ENCODE results near the gene DCX. TPM values are rescaled to one million over a fixed set of nuclear protein-coding genes. Genes with fewer than 3 reads are reported as not detected.

The DCX gene
- polyA plus RNA-seq, 3 donors from 2014 or later: not detected

- no peak for DNase-seq
- peaks cover 0 to 1% (median 0%) of the 10 kb centered on the region in 6 donors for H3K9me3 Mint-ChIP-seq
- H3K36me3 Mint-ChIP-seq: no peaks in the 10 kb centered on the region
- no peaks in the 10 kb centered on the region for H3K4me1 Mint-ChIP-seq
- peaks cover 0 to 5% (median 0%) of the 10 kb centered on the region in 3 donors for H3K27me3 Mint-ChIP-seq (ENCODE audit: low read depth in 3 of 3)
- H3K4me3 Mint-ChIP-seq: no peak overlapping the region
- H3K27ac Mint-ChIP-seq: no peak overlapping the region
Measured at GRCh38 chrX:111322231-111322855, 89.6 kb downstream of the DCX start.

DNA sequence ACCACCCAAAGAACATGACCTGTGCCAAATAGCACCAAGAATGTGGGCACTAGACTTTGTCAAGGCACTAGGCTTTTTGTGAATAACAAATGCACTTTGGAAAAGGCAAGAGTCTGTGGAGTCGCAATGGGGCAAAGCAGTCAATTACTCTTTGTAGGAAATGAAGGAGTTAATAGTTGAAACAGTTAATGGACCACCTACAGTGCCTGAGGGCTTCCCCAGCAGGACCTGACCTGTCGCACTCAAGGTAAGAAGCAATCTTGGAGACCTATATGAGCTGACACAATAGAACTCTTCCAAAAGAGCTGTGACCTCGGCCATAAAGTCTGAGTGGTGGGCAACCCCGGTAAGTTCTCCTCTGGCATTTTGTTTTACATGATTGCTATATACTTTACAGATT, 92.5 kb downstream of the DCX start:
- Mint-ChIP-seq H3K9me3 (peaks cover 0 to 2% (median 0%) of the 10 kb centered on the region in 6 donors), H3K36me3 (no peaks in the 10 kb centered on the region), H3K27me3 (ENCODE audit: low read depth in 3 of 3) (peaks cover 0 to 5% (median 2%) of the 10 kb centered on the region in 3 donors), H3K4me1 (no peaks in the 10 kb centered on the region), H3K27ac (no peak overlapping the region), H3K4me3 (no peak overlapping the region)
- DNase-seq: no peak

GRCh38 chrX:111318901-111319300, 93.1 kb downstream of the DCX start:
- H3K27me3 Mint-ChIP-seq (ENCODE audit: low read depth in 3 of 3): peaks cover 0 to 3% (median 2%) of the 10 kb centered on the region in 3 donors
- no peak overlapping the region for H3K27ac Mint-ChIP-seq
- H3K4me1 Mint-ChIP-seq: no peaks in the 10 kb centered on the region
- no peak overlapping the region for H3K4me3 Mint-ChIP-seq
- peaks cover 0 to 2% (median under 1%) of the 10 kb centered on the region in 6 donors for H3K9me3 Mint-ChIP-seq
- H3K36me3 Mint-ChIP-seq: no peaks in the 10 kb centered on the region
- no peak for DNase-seq

GRCh38 chrX:111309083-111309482, 102.9 kb downstream of the DCX start:
- DNase-seq: no peak
- H3K36me3 Mint-ChIP-seq: no peaks in the 10 kb centered on the region
- no peak overlapping the region for H3K27ac Mint-ChIP-seq
- H3K9me3 Mint-ChIP-seq: peaks cover 0 to 6% (median under 1%) of the 10 kb centered on the region in 6 donors
- no peak overlapping the region for H3K4me3 Mint-ChIP-seq
- H3K4me1 Mint-ChIP-seq: no peaks in the 10 kb centered on the region
- peaks cover 0 to 10% (median 2%) of the 10 kb centered on the region in 3 donors for H3K27me3 Mint-ChIP-seq (ENCODE audit: low read depth in 3 of 3)

DNA sequence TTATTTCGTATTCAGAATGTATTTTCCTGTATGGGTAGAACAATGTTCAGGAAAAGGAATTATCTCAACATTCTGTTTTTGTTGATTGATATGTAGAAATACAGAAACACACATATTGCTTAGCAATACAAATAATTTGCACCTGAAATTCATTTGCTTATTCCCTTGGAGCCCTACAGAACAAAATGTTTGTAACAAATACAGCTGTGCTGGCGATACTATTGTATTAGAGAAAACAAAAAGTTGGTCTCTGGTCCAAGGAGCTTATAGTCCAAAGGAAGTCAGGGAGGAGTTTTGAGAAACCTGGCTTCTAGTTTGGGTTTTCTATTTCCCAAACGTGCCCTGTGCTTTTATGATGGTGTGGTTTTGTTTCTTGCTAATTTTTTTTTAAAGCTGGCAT, 104.0 kb downstream of the DCX start:
- Mint-ChIP-seq H3K27ac (no peak overlapping the region), H3K4me1 (no peaks in the 10 kb centered on the region), H3K27me3 (ENCODE audit: low read depth in 3 of 3) (peaks cover 0 to 10% (median 2%) of the 10 kb centered on the region in 3 donors), H3K4me3 (no peak overlapping the region), H3K9me3 (peaks cover 0 to 4% (median under 1%) of the 10 kb centered on the region in 6 donors), H3K36me3 (no peaks in the 10 kb centered on the region)
- DNase-seq: no peak

GRCh38 chrX:111302284-111302683, 109.7 kb downstream of the DCX start:
- H3K27ac Mint-ChIP-seq: no peak overlapping the region
- no peaks in the 10 kb centered on the region for H3K36me3 Mint-ChIP-seq
- H3K4me3 Mint-ChIP-seq: no peak overlapping the region
- no peaks in the 10 kb centered on the region for H3K4me1 Mint-ChIP-seq
- H3K27me3 Mint-ChIP-seq (ENCODE audit: low read depth in 3 of 3): peaks cover 0 to 6% (median 0%) of the 10 kb centered on the region in 3 donors
- H3K9me3 Mint-ChIP-seq: no peaks in the 10 kb centered on the region
- DNase-seq: no peak

DNA sequence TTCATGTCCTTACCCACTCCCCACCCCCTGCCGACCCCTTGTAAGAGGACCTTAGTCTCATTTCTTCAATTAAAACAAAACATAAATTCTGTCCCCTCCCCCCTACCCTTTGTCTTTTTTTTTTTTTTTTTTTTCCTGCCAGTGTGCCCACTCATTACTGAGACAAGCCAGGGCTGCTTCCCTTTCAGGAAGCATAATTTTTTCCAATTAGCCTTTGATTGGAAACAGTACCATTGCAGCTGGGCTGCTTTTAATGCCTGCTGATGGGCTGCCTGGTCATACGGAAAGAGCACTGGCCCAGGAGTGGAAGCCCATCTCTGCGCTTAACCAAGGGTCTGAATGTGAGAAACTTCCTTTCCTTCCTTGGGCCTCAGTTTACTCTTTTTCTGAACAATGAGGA, 123.2 kb downstream of the DCX start:
- Mint-ChIP-seq H3K36me3 (no peaks in the 10 kb centered on the region), H3K27ac (no peak overlapping the region), H3K9me3 (peaks cover 0 to 2% (median 0%) of the 10 kb centered on the region in 6 donors), H3K4me3 (no peak overlapping the region), H3K27me3 (ENCODE audit: low read depth in 3 of 3) (peaks cover 0 to 3% (median 1%) of the 10 kb centered on the region in 3 donors), H3K4me1 (no peaks in the 10 kb centered on the region)
- no peak for DNase-seq

DNA sequence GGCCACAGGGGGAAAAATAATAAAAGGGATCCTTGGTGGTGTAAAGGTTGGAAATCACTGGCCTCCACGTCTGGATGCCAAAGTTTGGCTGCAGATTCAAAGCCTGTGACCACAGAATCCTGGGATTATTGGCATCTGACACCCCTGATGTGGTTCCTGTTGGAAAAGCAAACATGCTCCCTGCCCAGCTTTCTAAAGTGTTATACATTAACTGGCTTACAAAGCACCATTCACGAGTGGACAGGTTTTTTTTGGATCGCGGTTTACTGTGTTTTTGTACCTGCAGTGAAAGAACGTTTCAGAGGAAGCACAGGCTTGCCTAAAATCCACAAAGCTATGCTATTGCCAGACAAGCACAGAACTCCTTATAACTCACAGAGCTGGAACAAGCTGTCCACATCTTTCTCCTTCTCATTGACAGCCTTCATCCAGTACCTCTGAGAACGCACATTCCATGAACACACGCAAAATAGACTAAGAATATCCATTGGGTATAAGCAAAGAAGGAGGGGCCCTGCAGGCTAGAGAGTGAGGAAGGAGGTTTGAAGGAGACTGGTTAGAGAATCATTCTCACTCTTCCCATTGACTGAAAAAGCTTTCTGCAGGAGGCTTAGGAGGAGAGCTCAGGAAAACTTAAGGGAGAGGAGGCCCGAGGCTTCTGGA, 127.2 kb downstream of the DCX start:
- peaks cover 0 to 2% (median 0%) of the 10 kb centered on the region in 3 donors for H3K27me3 Mint-ChIP-seq (ENCODE audit: low read depth in 3 of 3)
- no peak for DNase-seq
- H3K27ac Mint-ChIP-seq: no peak overlapping the region
- no peaks in the 10 kb centered on the region for H3K36me3 Mint-ChIP-seq
- no peak overlapping the region for H3K4me3 Mint-ChIP-seq
- H3K9me3 Mint-ChIP-seq: peaks cover 0 to 2% (median 0%) of the 10 kb centered on the region in 6 donors
- H3K4me1 Mint-ChIP-seq: no peaks in the 10 kb centered on the region

DNA sequence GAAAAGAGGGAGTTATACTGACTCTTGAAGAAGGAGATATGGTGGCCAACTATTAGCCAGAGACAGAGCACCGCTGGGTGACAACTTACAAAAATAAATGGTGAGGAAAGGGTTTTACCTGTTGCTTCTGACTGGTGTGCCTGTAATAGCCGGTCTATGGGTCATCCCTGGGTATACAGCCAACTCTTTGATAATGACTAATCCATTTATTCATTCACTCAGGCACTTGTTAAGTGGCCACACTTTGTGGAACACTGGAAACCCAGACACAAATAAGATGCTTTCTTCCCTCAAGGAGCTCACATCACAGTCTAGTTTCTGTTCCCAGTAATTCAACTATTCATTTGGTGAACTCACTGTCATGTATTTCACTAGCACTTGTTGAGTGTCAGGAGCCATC, 128.5 kb downstream of the DCX start:
- Mint-ChIP-seq H3K27me3 (ENCODE audit: low read depth in 3 of 3) (peaks cover 0 to 3% (median 1%) of the 10 kb centered on the region in 3 donors), H3K4me1 (no peaks in the 10 kb centered on the region), H3K4me3 (no peak overlapping the region), H3K9me3 (peaks cover 0 to 2% (median 0%) of the 10 kb centered on the region in 6 donors), H3K36me3 (no peaks in the 10 kb centered on the region), H3K27ac (no peak overlapping the region)
- no peak for DNase-seq

DNA sequence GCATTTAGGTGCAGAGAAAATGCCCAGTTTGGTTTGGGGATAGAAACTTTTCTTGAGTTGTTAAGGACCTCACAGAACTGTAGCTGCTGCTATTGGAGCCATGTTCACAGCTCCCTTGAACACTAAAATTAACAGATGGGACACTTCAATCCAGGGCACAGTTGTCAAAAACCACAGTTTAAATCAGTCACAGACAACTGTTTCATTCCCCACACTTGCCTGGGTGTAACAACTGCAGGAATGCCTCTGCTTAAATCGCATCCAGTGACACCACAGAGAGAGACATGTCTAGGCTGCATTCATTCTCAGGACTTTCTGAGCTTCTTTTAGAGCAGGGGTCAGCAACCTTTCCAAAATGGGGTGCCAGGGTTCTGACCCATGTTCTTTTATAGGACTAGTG, 129.0 kb downstream of the DCX start:
- Mint-ChIP-seq H3K4me1 (no peaks in the 10 kb centered on the region), H3K9me3 (peaks cover 0 to 2% (median 0%) of the 10 kb centered on the region in 6 donors), H3K27ac (no peak overlapping the region), H3K4me3 (no peak overlapping the region), H3K36me3 (no peaks in the 10 kb centered on the region), H3K27me3 (ENCODE audit: low read depth in 3 of 3) (peaks cover 0 to 3% (median 1%) of the 10 kb centered on the region in 3 donors)
- DNase-seq: no peak

DNA sequence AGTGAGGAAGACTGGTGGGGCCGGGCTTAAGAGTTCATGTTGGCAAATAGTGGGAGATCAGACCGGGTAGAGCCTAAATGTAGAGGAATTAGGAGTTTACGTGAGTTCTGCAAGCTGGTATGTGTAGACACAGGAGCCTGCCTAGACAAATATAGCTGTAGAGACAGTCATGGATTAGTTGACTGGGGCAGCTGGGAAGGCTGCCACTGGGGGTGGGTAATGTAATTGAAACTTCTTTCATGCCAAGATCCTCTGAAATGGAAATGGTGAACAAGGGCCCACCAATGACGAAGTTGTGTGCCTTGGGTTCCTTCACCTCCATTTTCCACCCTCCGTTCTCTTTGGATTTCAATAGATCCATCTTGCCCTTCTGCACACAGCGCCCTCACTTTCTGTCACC, 129.9 kb downstream of the DCX start:
- Mint-ChIP-seq H3K4me3 (no peak overlapping the region), H3K9me3 (no peaks in the 10 kb centered on the region), H3K4me1 (no peaks in the 10 kb centered on the region), H3K27ac (no peak overlapping the region), H3K36me3 (no peaks in the 10 kb centered on the region), H3K27me3 (ENCODE audit: low read depth in 3 of 3) (peaks cover 0 to 3% (median 1%) of the 10 kb centered on the region in 3 donors)
- DNase-seq: no peak

GRCh38 chrX:111270339-111270738, 141.7 kb downstream of the DCX start, which contains the start of gene CAPN6:
Gene CAPN6, minus strand, starts transcription at chrX:111270483. Its CDS starts 6,547 bp downstream, at chrX:111263936.
- DNase-seq: no peak
- no peaks in the 10 kb centered on the region for H3K4me1 Mint-ChIP-seq
- no peak within 1 kb of the TSS for H3K4me3 Mint-ChIP-seq
- H3K36me3 Mint-ChIP-seq: no peaks in the 10 kb centered on the region
- no peak within 1 kb of the TSS for H3K27ac Mint-ChIP-seq
- H3K9me3 Mint-ChIP-seq: peaks cover 0 to 4% (median 0%) of the 10 kb centered on the region in 6 donors
- H3K27me3 Mint-ChIP-seq (ENCODE audit: low read depth in 3 of 3): peaks cover 1 to 17% (median 4%) of the 10 kb centered on the region in 3 donors

GRCh38 chrX:111268506-111268905, 143.5 kb downstream of the DCX start:
- no peak overlapping the region for H3K27ac Mint-ChIP-seq

DNA sequence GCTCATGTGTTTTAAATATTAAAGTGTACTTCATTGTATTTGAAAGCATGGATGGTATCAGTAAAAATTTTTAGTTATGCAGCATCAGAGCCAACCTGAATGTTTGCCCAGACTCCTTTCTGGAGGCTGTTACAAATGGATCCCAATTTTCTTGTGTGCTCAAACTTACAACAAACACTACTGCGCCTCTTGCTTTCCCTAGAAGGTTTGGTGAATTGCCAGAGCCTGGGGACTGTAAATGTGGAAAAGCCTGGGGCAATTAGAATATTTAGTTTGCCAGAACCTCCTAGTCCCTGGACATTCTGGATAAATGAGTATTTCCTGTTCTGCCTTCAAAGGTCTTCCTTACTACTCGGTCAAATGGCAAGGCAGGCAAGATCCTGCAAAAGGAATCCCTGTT, 146.5 kb downstream of the DCX start:
- Mint-ChIP-seq H3K27ac (no peak overlapping the region), H3K4me1 (no peaks in the 10 kb centered on the region), H3K36me3 (no peaks in the 10 kb centered on the region), H3K4me3 (no peak overlapping the region), H3K27me3 (ENCODE audit: low read depth in 3 of 3) (peaks cover 1 to 9% (median 4%) of the 10 kb centered on the region in 3 donors), H3K9me3 (peaks cover 0 to 2% (median 0%) of the 10 kb centered on the region in 6 donors)
- no peak for DNase-seq

More at GRCh38 chrX:111268506-111268905, 143.5 kb downstream of the DCX start:
- no peak for DNase-seq
- H3K36me3 Mint-ChIP-seq: no peaks in the 10 kb centered on the region
- H3K4me1 Mint-ChIP-seq: no peaks in the 10 kb centered on the region
- no peaks in the 10 kb centered on the region for H3K9me3 Mint-ChIP-seq
- peaks cover 1 to 13% (median 4%) of the 10 kb centered on the region in 3 donors for H3K27me3 Mint-ChIP-seq (ENCODE audit: low read depth in 3 of 3)
- no peak overlapping the region for H3K4me3 Mint-ChIP-seq
